PC-3 (cell line): Measurements from ENCODE around the gene COL6A2. TPM values are rescaled to one million over a fixed set of nuclear protein-coding genes. Genes with fewer than 3 reads are reported as not detected.

Experiments used
- ATAC-seq: fragments of 200-7000 bp; cut with Tn5 transposase; 2 replicates; pipeline ENCODE4 v1.9.1; 2020; ENCODE audit warnings: mild to moderate bottlenecking, moderate library complexity
- BruUV-seq: library from RNA; stranded (reverse); fragments of 400-500 nt; replicated peaks from 2 replicates; lab custom pipeline; 2021; lab: Mats Ljungman, UMichigan
- CTCF ChIA-PET: fragments of 300-600 bp; sonication (Branson Sonifier 250); formaldehyde crosslinking; loops from one replicate; lab custom pipeline; 2022; ENCODE audit warnings: antibody characterized with exemption; lab: Charles Lee
- POLR2A ChIA-PET: fragments of 300-600 bp; sonication (Branson Sonifier 250); formaldehyde crosslinking; loops from one replicate; lab custom pipeline; 2022; ENCODE audit warnings: antibody characterized with exemption; ENCODE audit not compliant: unreplicated experiment; lab: Charles Lee
- DNase-seq: peaks from one replicate; pipeline ENCODE4 v3.0.0-alpha.2; 2015
- H2AFZ ChIP-seq: fragments of 300-600 bp; sonication (generic); 2 replicates; pipeline ENCODE4 v1.6.0; 2016; ENCODE audit warnings: antibody characterized with exemption, low read length
- H3F3A ChIP-seq: fragments of 300-600 bp; sonication (generic); one replicate; pipeline ENCODE4 v1.6.0; 2017; ENCODE audit warnings: antibody characterized with exemption, low read length, control low read depth, mild to moderate bottlenecking; ENCODE audit not compliant: unreplicated experiment
- H3K27ac ChIP-seq: fragments of 300-600 bp; sonication (generic); 2 replicates; pipeline ENCODE4 v1.5.1; 2016; ENCODE audit warnings: mild to moderate bottlenecking, low read length
- H3K27me3 ChIP-seq: fragments of 300-600 bp; sonication (generic); 2 replicates; pipeline ENCODE4 v1.6.1; 2016; ENCODE audit warnings: low read length, mixed read lengths
- H3K36me3 ChIP-seq: fragments of 300-600 bp; sonication (generic); 2 replicates; pipeline ENCODE4 v1.6.1; 2016; ENCODE audit warnings: low read depth, mixed run types, low read length, mixed read lengths
- H3K4me1 ChIP-seq: fragments of 300-600 bp; sonication (generic); 2 replicates; pipeline ENCODE4 v1.5.1; 2016; ENCODE audit warnings: low read length; ENCODE audit not compliant: insufficient read depth
- H3K4me2 ChIP-seq: fragments of 300-600 bp; sonication (generic); 2 replicates; pipeline ENCODE4 v1.6.0; 2016; ENCODE audit warnings: low read length
- H3K4me3 ChIP-seq: fragments of 300-600 bp; sonication (generic); 2 replicates; pipeline ENCODE4 v1.5.1; 2016; ENCODE audit warnings: mild to moderate bottlenecking, low read length, mixed read lengths
- H3K79me2 ChIP-seq: fragments of 300-600 bp; sonication (generic); 2 replicates; pipeline ENCODE4 v1.6.1; 2017; ENCODE audit warnings: low read length, mixed read lengths
- H3K9ac ChIP-seq: fragments of 300-600 bp; sonication (generic); 2 replicates; pipeline ENCODE4 v1.6.0; 2016; ENCODE audit warnings: mild to moderate bottlenecking, low read length
- H3K9me2 ChIP-seq: fragments of 300-600 bp; sonication (generic); replicated peaks from 2 replicates; pipeline ENCODE4 v1.6.1; 2016; ENCODE audit warnings: mixed run types, low read length, mixed read lengths
- H3K9me3 ChIP-seq: fragments of 300-600 bp; sonication (generic); 2 replicates; pipeline ENCODE4 v1.6.1; 2016; ENCODE audit warnings: low read length, mixed read lengths
- H4K20me1 ChIP-seq: fragments of 300-600 bp; sonication (generic); 2 replicates; pipeline ENCODE4 v1.6.1; 2016; ENCODE audit warnings: low read length, mixed read lengths
- CTCF ChIP-seq: fragments of 300-600 bp; sonication (generic); conservative IDR thresholded peaks from 2 replicates; pipeline ENCODE4 v1.5.1; 2017; ENCODE audit warnings: antibody characterized with exemption, low read depth, mild to moderate bottlenecking, low read length
- EZH2 ChIP-seq: fragments of 300-600 bp; sonication (generic); IDR thresholded peaks from one replicate; pipeline ENCODE4 v1.6.1; 2017; ENCODE audit warnings: antibody characterized with exemption, mild to moderate bottlenecking, low read length; ENCODE audit not compliant: unreplicated experiment
- EZH2phosphoT487 ChIP-seq: fragments of 300-600 bp; sonication (generic); IDR thresholded peaks from 2 replicates; pipeline ENCODE4 v1.6.1; 2018; ENCODE audit warnings: mild to moderate bottlenecking, antibody characterized with exemption, low read length, borderline replicate concordance
- intact Hi-C: fragments of 100-400 bp; cut with micrococcal nuclease; formaldehyde crosslinking; loops from 2 replicates; pipeline ENCODE4 v1.9.0; 2023
- total RNA-seq: library from RNA; depleted of rRNA; stranded (reverse); fragments of >200 nt; gene quantifications from 2 replicates; pipeline ENCODE4 v1.2.3, GENCODE V29; 2014

COL6A2 gene
- total RNA-seq, 1 experiment from 2014 or later = 521 TPM

- TF ChIP-seq EZH2 (no peak), CTCF (no peak), EZH2phosphoT487 (no peak)
- H2AFZ ChIP-seq = no peak overlapping the region
- BruUV-seq = no TSS peak
- H3K27ac ChIP-seq = no peak overlapping the region
- peaks cover 8% of the 10 kb centered on the region; the same call in 1 of the 2 replicates for H3K4me1 ChIP-seq
- ChIA-PET POLR2A (no interaction called here), CTCF (no interaction called here)
- H3K36me3 ChIP-seq = no peaks in the 10 kb centered on the region
- H3K9me3 ChIP-seq = no peaks in the 10 kb centered on the region
- no peak overlapping the region for H3K4me3 ChIP-seq
- H3K9ac ChIP-seq = no peak overlapping the region
- H3K27me3 ChIP-seq = no peaks in the 10 kb centered on the region
- no peaks in the 10 kb centered on the region for H3K9me2 ChIP-seq
- DNase-seq (no peak), ATAC-seq (no peak)
- H3K79me2 ChIP-seq = no peaks in the 10 kb centered on the region
- no peak overlapping the region for H3K4me2 ChIP-seq
- no peaks in the 10 kb centered on the region for H3F3A ChIP-seq
- intact Hi-C loops = no loop called here
- H4K20me1 ChIP-seq = no peaks in the 10 kb centered on the region
Observed at GRCh38 chr21:46092811-46093667, 4.9 kb upstream of the COL6A2 start.

- Histone ChIP-seq H3K4me3 (no peak overlapping the region), H3K27me3 (no peaks in the 10 kb centered on the region), H3K36me3 (no peaks in the 10 kb centered on the region), H3K9me2 (no peaks in the 10 kb centered on the region), H4K20me1 (no peaks in the 10 kb centered on the region), H3K4me1 (peaks cover 8% of the 10 kb centered on the region; the same call in 1 of the 2 replicates), H2AFZ (no peak overlapping the region), H3K9ac (no peak overlapping the region), H3K79me2 (peaks cover 3% of the 10 kb centered on the region), H3K27ac (no peak overlapping the region), H3K4me2 (no peak overlapping the region), H3K9me3 (no peaks in the 10 kb centered on the region), H3F3A (no peaks in the 10 kb centered on the region)
- ChIA-PET POLR2A (no interaction called here), CTCF (interaction anchor here (0.7 kb wide), 1 partner anchor 123 kb away, joined by 3 read pairs; no protein-coding TSS in a partner anchor)
- intact Hi-C loops = no loop called here
- no peak for DNase-seq
- TF ChIP-seq CTCF (no peak), EZH2 (no peak), EZH2phosphoT487 (no peak)
- ATAC-seq = no peak
- no TSS peak for BruUV-seq
Observed at GRCh38 chr21:46093668-46094400, 4.1 kb upstream of the COL6A2 start.
